Bronchial epithelial cell (primary cell): ENCODE measurements around the gene GPR78. TPM values are rescaled to one million over a fixed set of nuclear protein-coding genes. Genes with fewer than 3 reads are reported as not detected.

Experiments used
- DNase-seq: peaks from one replicate; pipeline ENCODE4 v3.0.0-alpha.2; 2010; ENCODE audit warnings: low read depth
- FAIRE-seq: peaks from 2 replicates; lab custom pipeline; 2011; peaks lifted over from hg19 to GRCh38; lab: Jason Lieb, UNC
- H3K27me3 ChIP-seq: 2 replicates; pipeline ENCODE4 v1.5.1; 2011; ENCODE audit warnings: low read length; ENCODE audit not compliant: control insufficient read depth, insufficient read depth
- H3K36me3 ChIP-seq: 2 replicates; pipeline ENCODE4 v1.5.1; 2011; ENCODE audit warnings: low read length; ENCODE audit not compliant: control insufficient read depth, insufficient read depth
- H3K4me3 ChIP-seq: 2 replicates; pipeline ENCODE4 v1.5.1; 2011; ENCODE audit warnings: mild to moderate bottlenecking, low read depth, low read length, control low read depth
- CTCF ChIP-seq: IDR thresholded peaks from 2 replicates; pipeline ENCODE4 v1.5.1; 2011; ENCODE audit warnings: mild to moderate bottlenecking, moderate library complexity, low read length, control low read depth, inconsistent platforms; ENCODE audit not compliant: insufficient read depth, severe bottlenecking
- total RNA-seq: library from RNA; depleted of rRNA; stranded (reverse); fragments of >200 nt; gene quantifications from 2 replicates; pipeline ENCODE4 v1.2.1, GENCODE V29; 2014

Gene GPR78
- total RNA-seq, 1 donor from 2014 or later, result under 0.01 TPM

DNA sequence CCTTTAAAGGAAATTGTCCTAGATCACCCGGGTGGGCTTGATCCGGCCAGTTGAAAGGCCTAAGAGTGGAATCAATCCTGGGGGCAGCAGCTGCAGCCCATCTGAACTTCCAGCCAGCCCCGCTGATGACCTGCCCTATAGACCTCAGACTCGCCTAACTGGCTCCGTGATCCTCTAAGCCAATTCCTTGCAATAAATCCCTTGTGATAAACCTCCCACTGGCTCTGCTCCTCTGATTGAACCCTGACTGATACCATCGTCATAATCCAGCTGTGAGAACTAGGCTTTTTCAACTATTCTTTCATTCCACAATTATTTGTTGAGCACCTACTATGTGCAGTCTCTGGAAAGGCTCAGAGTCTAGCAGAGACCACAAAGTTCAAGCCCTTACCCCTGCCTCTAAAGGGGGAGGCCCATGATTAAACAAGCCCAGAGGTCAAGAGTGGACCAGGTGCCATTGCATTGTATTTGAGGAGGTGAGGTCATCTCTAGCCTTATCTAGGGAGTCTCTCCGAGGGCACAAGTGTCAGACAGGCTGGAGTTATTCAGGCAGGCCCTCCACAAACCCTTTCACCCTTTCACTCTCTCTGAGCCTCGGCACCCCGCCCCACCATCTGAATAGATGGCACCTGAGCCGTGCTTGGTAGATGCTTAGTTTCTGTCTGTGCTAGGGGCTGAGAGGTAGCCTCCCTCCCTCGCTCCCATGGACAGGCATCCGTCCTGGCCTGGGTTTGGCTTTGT is 20.5 kb upstream of the GPR78 start:
- FAIRE-seq (no peak), DNase-seq (no peak)
- Histone ChIP-seq H3K27me3 (no peaks in the 10 kb centered on the region), H3K36me3 (no peaks in the 10 kb centered on the region), H3K4me3 (no peak overlapping the region)
- no peak for TF ChIP-seq CTCF

- Histone ChIP-seq H3K36me3 (no peaks in the 10 kb centered on the region), H3K4me3 (no peak overlapping the region), H3K27me3 (no peaks in the 10 kb centered on the region)
- DNase-seq (peak; percentile 46), FAIRE-seq (no peak)
- no peak for TF ChIP-seq CTCF
These were observed 19.7 kb upstream of the GPR78 start for GRCh38 chr4:8560265-8561047.

DNA sequence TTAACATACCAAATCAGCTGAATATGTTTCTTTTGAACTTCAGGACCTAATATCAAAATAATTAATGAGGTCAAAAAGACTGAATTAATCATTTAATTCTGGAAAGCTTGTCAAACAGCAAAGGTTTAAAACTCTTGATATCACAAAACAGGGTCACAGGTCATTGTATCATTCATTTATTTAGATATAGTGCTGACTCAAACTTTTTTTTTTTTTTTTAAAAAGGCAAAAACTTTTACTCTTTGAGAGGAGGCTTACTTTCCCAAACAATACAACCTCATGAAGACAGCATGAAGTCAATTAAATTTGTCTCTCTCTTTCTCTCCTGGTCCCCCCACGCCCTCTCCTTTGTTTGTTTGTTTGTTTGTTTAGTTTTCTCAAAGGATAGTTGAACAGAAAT is 15.6 kb upstream of the GPR78 start:
- no peaks in the 10 kb centered on the region for H3K27me3 ChIP-seq
- FAIRE-seq (no peak), DNase-seq (no peak)
- no peaks in the 10 kb centered on the region for H3K36me3 ChIP-seq
- H3K4me3 ChIP-seq, result no peak overlapping the region
- no peak for TF ChIP-seq CTCF

GRCh38 chr4:8568068-8568668 is 12.0 kb upstream of the GPR78 start:
- H3K36me3 ChIP-seq, result no peaks in the 10 kb centered on the region
- peak; percentile 32 for FAIRE-seq
- no peaks in the 10 kb centered on the region for H3K27me3 ChIP-seq
- DNase-seq, result no peak
- H3K4me3 ChIP-seq, result no peak overlapping the region
- no peak for TF ChIP-seq CTCF

- no peak for DNase-seq
- no peak for TF ChIP-seq CTCF
- H3K4me3 ChIP-seq, result no peak overlapping the region
- H3K27me3 ChIP-seq, result no peaks in the 10 kb centered on the region
- H3K36me3 ChIP-seq, result no peaks in the 10 kb centered on the region
- FAIRE-seq, result no peak
These were observed 10.0 kb upstream of the GPR78 start for GRCh38 chr4:8570201-8570600.
